Pancreas (tissue), 10 donors: ENCODE data around the gene RASGRF1. TPM values are rescaled to one million over a fixed set of nuclear protein-coding genes. Genes with fewer than 3 reads are reported as not detected.

Experiments used
- ATAC-seq, 4 donors: fragments of 200-7000 bp; cut with Tn5 transposase; one replicate each; pipeline versions ENCODE4 v1.8.0 to v1.9.1; 2020; ENCODE audit warnings: mild to moderate bottlenecking in 4 of 4, moderate library complexity in 4 of 4
- DNase-seq, 6 donors: peaks; one replicate each; pipeline ENCODE4 v3.0.0-alpha.2; 2020
- FAIRE-seq: peaks from 2 replicates; lab custom pipeline; 2012; peaks lifted over from hg19 to GRCh38; lab: Jason Lieb, UNC
- H3K27ac ChIP-seq, 4 donors: fragments of 200-600 bp; sonication (generic); 1 replicate in 3 of 4; 2 replicates in 1 of 4; pipeline versions ENCODE4 v1.5.0 to v1.8.0; 2020
- H3K27me3 ChIP-seq, 4 donors: fragments of 200-600 bp; one replicate each; pipeline ENCODE4 v1.8.0; 2021
- H3K36me3 ChIP-seq, 3 donors: fragments of 200-600 bp; sonication (generic) in 1 of 3; one replicate each; pipeline versions ENCODE4 v1.5.0 to v1.8.0; 2020 to 2021
- H3K4me1 ChIP-seq, 3 donors: fragments of 200-600 bp; one replicate each; pipeline ENCODE4 v1.8.0; 2021
- H3K4me3 ChIP-seq, 4 donors: fragments of 200-600 bp; sonication (generic) in 2 of 4; one replicate each; pipeline versions ENCODE4 v1.5.0 to v1.8.0; 2020 to 2021
- H3K9me3 ChIP-seq, 4 donors: fragments of 200-600 bp; one replicate each; pipeline ENCODE4 v1.8.0; 2021
- whole genome bisulfite sequencing, 2 donors: extraction: QIAGEN DNeasy Blood & Tissue Kit; methylation state at CpG; one replicate each; pipeline ENCODE4 v1.1.7; 2013; 5-methylcytosine and 5-hydroxymethylcytosine counted together
- intact Hi-C, 3 donors: fragments of 100-400 bp; cut with DNase I; formaldehyde crosslinking; loops; one replicate each; pipeline versions ENCODE4 v1.11.1 to v1.14.2; 2022
- polyA plus RNA-seq, 2 donors: library from polyadenylated mRNA; stranded (reverse); fragments of 200-250 nt; gene quantifications; one replicate each; pipeline ENCODE4 v1.2.3, GENCODE V29; 2013
- total RNA-seq, 6 donors: library from RNA; stranded (reverse); fragmentation: NEBNext Ultra II Directional in 4 of 6; extraction: Animal tissue kit (Norgen Biotek cat#: 25700) in 4 of 6; gene quantifications; one replicate each; pipeline versions ENCODE4 v1.2.1 to v1.2.4, GENCODE V29; 2021 to 2023
- TF ChIP-seq, protein P1 (sequence below), 4 donors: fragments of 200-600 bp; sonication (generic) in 3 of 4; IDR thresholded peaks; one replicate each; pipeline versions ENCODE4 v1.5.0 to v1.8.0; 2021; ENCODE audit warnings: antibody characterized with exemption in 4 of 4
- donor health status: healthy with polysubstance abuse.
- donor health status: DM: no; HTN: no; CAD: no; lungs with moderate emphysema.
- donor health status: DM: no; HTN: no; CAD: no.
- donor health status: control.
- donor health status: control.
- donor health status: Bipolar disorder and iron deficiency.
- donor health status: DM: yes; HTN: yes; CAD: no.
- donor health status: DM: no; HTN: no; CAD: no.
- donor health status: DM: no; HTN: no; CAD: no.
- donor health status: DM: yes; HTN: yes; CAD: no.

RASGRF1 gene
- total and polyA plus RNA-seq, 8 donors: 0.35 to 8.4 (median 2.1) TPM

DNA sequence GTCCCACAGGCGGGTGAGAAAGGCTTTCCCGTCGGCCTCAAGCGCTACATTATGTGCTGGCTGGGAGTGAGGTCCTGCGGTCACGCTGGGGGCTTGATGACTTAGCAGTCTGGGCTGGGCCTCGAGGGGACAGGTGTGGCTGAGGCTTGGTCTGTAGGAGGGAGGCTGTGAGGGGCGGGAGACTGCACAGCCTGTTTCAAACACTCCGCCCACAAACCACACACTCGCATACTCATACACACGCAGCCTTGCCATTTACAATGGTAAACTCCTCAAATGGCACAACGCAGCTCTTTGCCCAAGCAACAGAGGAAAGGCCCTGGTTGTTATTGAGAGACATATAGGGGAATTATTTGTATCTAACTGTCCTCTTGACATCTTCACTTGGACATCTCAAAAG lies 32.4 kb upstream of the RASGRF1 start:
- Histone ChIP-seq H3K4me1 (no peaks in the 10 kb centered on the region), H3K9me3 (no peaks in the 10 kb centered on the region), H3K27ac (no peak overlapping the region), H3K4me3 (no peak overlapping the region), H3K27me3 (no peaks in the 10 kb centered on the region), H3K36me3 (no peaks in the 10 kb centered on the region)
- no peak for ATAC-seq
- intact Hi-C loops: no loop called here
- 61 to 75% methylated on average over 12 of the region's 12 CpGs for WGBS, 2 donors
- TF ChIP-seq, protein P1, sequence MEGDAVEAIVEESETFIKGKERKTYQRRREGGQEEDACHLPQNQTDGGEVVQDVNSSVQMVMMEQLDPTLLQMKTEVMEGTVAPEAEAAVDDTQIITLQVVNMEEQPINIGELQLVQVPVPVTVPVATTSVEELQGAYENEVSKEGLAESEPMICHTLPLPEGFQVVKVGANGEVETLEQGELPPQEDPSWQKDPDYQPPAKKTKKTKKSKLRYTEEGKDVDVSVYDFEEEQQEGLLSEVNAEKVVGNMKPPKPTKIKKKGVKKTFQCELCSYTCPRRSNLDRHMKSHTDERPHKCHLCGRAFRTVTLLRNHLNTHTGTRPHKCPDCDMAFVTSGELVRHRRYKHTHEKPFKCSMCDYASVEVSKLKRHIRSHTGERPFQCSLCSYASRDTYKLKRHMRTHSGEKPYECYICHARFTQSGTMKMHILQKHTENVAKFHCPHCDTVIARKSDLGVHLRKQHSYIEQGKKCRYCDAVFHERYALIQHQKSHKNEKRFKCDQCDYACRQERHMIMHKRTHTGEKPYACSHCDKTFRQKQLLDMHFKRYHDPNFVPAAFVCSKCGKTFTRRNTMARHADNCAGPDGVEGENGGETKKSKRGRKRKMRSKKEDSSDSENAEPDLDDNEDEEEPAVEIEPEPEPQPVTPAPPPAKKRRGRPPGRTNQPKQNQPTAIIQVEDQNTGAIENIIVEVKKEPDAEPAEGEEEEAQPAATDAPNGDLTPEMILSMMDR (IDR thresholded peaks at IDR 0.05): no peak
- no peak for DNase-seq
- FAIRE-seq: no peak

DNA sequence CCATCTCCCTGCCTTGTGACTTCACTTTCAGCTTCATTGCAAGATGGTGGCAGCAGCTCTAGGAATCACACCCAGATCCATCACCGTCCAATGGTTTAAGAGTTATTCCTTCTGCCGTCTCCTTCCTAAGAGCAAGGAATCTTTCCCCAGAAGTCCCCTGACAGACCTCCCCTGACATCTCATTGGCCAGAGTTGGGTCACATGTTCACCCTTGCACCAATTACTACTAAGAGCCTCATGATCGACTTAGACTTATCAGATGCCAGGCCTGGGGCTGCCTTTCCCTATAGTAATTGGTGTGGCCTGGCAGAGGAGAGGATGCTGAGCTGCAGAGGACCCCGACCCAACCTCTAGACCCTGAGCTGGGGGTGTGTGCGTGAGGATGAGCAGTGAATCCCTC lies 31.8 kb upstream of the RASGRF1 start:
- Histone ChIP-seq H3K36me3 (no peaks in the 10 kb centered on the region), H3K9me3 (no peaks in the 10 kb centered on the region), H3K27ac (no peak overlapping the region), H3K4me1 (no peaks in the 10 kb centered on the region), H3K4me3 (no peak overlapping the region), H3K27me3 (no peaks in the 10 kb centered on the region)
- DNase-seq (no peak), FAIRE-seq (no peak), ATAC-seq (no peak)
- WGBS, 2 donors: 73 to 81% methylated on average over 5 of the region's 5 CpGs
- intact Hi-C loops: no loop called here
- TF ChIP-seq, protein P1 (IDR thresholded peaks at IDR 0.05): no peak

DNA sequence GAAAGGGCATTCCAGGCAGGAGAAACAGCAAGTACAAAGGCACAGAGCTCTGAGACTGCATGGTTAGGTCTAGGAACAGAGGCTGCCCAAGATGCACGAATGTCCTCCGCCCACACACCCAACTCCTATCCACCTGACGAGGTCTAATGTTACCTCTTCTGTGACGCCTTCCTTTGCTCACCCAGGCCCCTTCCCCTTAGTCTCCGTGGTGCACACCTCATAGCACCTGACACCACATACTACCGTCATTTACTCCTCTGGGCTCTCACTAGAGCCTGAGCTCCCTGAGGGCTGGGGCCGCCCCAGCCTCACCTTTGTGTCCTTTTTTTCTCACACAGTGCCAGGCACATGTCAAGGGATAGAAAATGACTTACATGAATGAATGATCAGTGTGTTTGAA lies 31.0 kb upstream of the RASGRF1 start:
- no peaks in the 10 kb centered on the region for H3K27me3 ChIP-seq
- no peak for ATAC-seq
- H3K4me1 ChIP-seq: no peaks in the 10 kb centered on the region
- no peak overlapping the region for H3K27ac ChIP-seq
- TF ChIP-seq, protein P1 (IDR thresholded peaks at IDR 0.05): no peak
- no peak overlapping the region for H3K4me3 ChIP-seq
- intact Hi-C loops: no loop called here
- DNase-seq: no peak
- no peaks in the 10 kb centered on the region for H3K36me3 ChIP-seq
- H3K9me3 ChIP-seq: no peaks in the 10 kb centered on the region
- FAIRE-seq: no peak
- 70 to 73% methylated on average over 7 of the region's 7 CpGs for WGBS, 2 donors

DNA sequence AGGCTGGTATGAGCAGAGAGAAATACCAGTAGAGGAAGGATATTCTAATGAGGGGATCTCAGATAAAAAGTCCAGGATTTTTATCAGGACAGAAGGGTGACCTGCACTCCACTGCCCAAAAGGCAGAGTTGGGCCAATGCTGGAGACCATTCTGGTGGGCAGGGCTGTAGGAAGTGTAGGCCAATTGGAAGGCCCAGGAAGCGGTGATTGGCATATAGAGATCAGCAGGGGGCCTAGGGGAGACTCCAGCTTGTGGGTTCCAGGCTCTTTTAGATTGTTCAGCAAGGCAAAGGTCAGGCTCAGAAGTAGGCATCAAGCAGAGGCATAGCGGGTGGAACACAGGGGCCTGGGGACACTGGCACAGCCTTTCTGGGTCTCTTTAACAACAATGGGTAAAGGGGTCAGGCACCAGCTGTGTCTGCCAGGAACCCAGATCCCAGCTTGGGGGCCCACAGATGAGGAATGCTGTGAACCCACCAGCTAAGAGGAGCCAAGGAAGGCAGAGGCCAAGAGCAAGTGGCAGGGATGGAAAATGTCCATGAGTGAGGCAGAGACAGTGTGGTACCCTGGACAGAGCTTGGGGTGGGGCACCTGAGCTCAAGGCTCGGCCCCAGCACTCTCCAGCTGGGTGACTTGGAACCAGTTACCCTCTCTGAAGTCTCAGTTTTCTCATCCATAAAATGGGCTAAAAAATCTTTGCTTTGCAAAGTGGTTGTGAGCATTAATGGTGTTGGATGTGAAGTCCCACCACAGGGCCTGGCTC lies 27.0 kb upstream of the RASGRF1 start:
- FAIRE-seq (no peak), ATAC-seq (no peak), DNase-seq (no peak)
- TF ChIP-seq, protein P1 (IDR thresholded peaks at IDR 0.05): no peak
- WGBS, 2 donors: 66 to 80% methylated on average over 3 of the region's 3 CpGs
- H3K4me3 ChIP-seq: no peak overlapping the region
- no peaks in the 10 kb centered on the region for H3K27me3 ChIP-seq
- no peak overlapping the region for H3K27ac ChIP-seq
- no peaks in the 10 kb centered on the region for H3K9me3 ChIP-seq
- no peaks in the 10 kb centered on the region for H3K4me1 ChIP-seq
- intact Hi-C loops: no loop called here
- H3K36me3 ChIP-seq: no peaks in the 10 kb centered on the region

DNA sequence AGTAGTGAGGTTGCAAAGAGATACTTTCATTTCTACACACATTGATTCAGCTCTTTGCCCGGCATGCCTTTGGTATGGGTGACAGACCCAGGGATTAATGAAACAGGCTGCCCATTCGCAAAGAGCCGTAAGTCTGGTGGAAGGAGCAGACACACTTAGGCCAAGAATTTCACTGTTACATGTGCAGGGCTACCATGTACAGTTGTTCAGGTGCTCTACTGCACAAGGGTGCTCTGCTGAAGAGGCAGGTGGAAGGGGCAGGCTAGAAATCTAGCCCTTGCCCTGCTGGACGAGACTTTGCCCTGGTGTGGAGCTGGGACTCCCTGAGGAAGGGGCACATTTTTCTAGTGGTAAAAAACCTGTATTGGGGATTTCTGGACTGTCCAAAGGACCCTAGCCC lies 26.2 kb upstream of the RASGRF1 start:
- 91 to 93% methylated on average over 4 of the region's 4 CpGs for WGBS, 2 donors
- no peak for DNase-seq
- TF ChIP-seq, protein P1 (IDR thresholded peaks at IDR 0.05): no peak
- H3K27me3 ChIP-seq: no peaks in the 10 kb centered on the region
- no peak overlapping the region for H3K27ac ChIP-seq
- H3K9me3 ChIP-seq: no peaks in the 10 kb centered on the region
- H3K36me3 ChIP-seq: no peaks in the 10 kb centered on the region
- H3K4me1 ChIP-seq: no peaks in the 10 kb centered on the region
- no peak for FAIRE-seq
- no peak overlapping the region for H3K4me3 ChIP-seq
- ATAC-seq: no peak
- intact Hi-C loops: no loop called here
